HEK293T (cell line): ENCODE results near the gene KRT17.

ENCODE experiments used
- ARNT ChIP-seq: fragments of 450-650 bp; IDR thresholded peaks from 2 replicates; pipeline ENCODE4 v1.6.1; 2017; ENCODE audit warnings: mild to moderate bottlenecking
- BHLHE40 ChIP-seq: fragments of 450-650 bp; IDR thresholded peaks from 2 replicates; pipeline ENCODE4 v1.6.1; 2016; ENCODE audit warnings: mild to moderate bottlenecking, moderate library complexity, borderline replicate concordance
- CTBP1 ChIP-seq: fragments of 450-650 bp; IDR thresholded peaks from 2 replicates; pipeline ENCODE4 v1.6.1; 2016; ENCODE audit warnings: borderline replicate concordance
- ELF4 ChIP-seq: fragments of 450-650 bp; IDR thresholded peaks from 2 replicates; pipeline ENCODE4 v1.6.1; 2017; ENCODE audit warnings: antibody characterized with exemption
- FOXK2 ChIP-seq: fragments of 450-650 bp; IDR thresholded peaks from 2 replicates; pipeline ENCODE4 v1.6.1; 2016; ENCODE audit warnings: mild to moderate bottlenecking
- HDGF ChIP-seq: fragments of 450-650 bp; IDR thresholded peaks from 2 replicates; pipeline ENCODE4 v1.6.1; 2017; ENCODE audit warnings: antibody characterized with exemption, borderline replicate concordance
- SUZ12 ChIP-seq: fragments of 450-650 bp; IDR thresholded peaks from 2 replicates; pipeline ENCODE4 v1.6.1; 2016; ENCODE audit warnings: mild to moderate bottlenecking
- TARDBP ChIP-seq: fragments of 450-650 bp; IDR thresholded peaks from 2 replicates; pipeline ENCODE4 v1.6.1; 2016

DNA sequence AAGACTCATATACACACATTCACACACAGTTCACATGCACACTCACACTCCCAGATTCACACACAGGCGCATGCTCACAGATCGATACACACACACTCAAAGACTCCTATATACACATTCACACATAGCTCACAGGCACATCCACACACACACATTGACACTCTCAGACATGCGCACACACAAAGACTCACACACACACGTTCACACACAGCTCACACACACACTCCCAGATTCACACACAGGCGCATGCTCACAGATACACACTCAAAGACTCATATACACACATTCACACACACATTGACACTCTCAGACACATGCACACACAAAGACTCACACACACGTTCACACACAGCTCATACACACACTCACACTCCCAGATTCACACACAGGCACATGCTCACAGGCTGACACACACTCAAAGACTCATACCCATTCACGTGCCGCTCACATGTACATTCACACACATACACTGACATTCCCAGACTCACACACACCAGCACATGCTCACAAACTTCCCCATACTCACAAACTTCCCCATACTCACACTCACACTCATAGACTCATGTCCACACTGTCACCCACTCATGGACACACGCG is 25.6 kb upstream of the KRT17 start:
- TF ChIP-seq HDGF = no peak
- TF ChIP-seq TARDBP = 0 out of 2 replicates have a peak, but pooled peaks have one; percentile 5
- TF ChIP-seq SUZ12 = no peak
- no peak for TF ChIP-seq ARNT
- TF ChIP-seq FOXK2 = no peak
- TF ChIP-seq BHLHE40 = no peak
- no peak for TF ChIP-seq ELF4
- TF ChIP-seq CTBP1 = no peak
